Dedifferentiated amniotic fluid mesenchymal stem cell (primary cell): ENCODE results near the gene CDADC1.

Source experiments
- DNase-seq: peaks from one replicate; pipeline ENCODE4 v3.0.0-alpha.2; 2016; ENCODE audit errors: extremely low spot score

The CDADC1 gene

DNA sequence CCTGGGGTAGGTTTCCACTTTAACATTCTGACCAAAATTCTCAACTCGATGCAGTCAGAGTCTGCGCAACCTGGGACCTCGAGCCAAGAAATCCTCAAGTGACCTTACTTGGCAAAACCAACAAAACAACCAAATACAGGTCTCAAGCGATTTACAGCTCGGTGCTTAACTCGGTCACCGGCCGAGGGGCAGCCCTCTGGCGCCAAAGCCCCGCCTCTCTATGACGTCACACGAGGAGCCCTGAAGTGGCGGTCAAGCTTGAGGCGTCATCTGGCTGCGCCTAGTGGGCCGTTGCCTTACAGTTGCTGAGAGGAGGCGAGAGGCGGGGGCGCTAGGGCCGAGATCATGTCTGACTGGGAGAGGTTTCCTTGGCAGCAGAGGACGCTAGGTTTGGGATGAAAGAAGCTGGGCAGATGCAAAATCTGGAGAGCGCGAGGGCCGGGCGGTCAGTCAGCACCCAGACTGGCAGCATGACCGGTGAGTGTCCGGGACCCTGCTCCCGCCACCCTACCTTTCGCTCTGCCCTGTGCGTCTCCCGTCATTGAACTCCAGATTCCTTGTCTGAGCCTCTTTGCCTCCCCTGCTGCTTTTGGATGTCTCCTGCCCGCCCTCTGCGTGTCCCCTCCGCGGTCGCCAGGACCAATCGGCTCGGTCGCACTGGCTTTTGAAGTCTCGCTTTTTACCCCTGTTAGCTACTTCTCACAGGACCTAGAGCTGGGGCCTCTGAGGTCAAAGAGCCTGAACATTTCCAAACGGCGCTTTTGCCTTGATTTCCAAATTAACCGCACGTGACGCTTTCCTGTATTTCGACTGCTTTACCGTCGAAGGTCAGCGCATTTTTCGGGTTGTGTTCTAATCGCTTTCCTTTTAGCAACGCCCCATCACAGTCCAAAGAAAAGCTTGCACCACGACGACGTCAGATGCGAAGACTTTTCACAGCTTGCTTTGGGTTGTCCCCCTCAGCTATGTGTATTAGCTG is at the start of gene CDADC1:
TSS of gene CDADC1 (plus strand) at position 283 of the 979 bp plus-strand sequence. CDS start at position 396, 113 bp downstream.
- peak; percentile 96 for DNase-seq

DNA sequence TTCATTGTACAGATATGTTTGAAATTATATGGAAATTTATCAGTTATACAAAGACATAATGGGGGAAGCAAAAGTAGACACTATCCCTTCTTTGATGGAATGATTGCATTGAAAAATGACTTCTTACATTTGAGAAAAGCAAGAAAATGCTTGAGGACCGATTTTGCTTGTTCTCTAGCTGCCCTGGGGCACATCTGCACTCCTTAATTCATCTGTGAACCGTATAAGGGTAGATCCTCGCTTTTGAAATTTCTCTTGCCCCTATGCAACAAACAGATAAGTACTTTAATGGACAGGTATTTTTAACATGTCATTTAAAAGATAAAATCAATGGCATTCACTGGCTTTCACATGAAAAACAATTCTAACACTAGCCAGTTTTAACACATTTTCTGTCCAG is 41.1 kb upstream of the CDADC1 start:
- no peak for DNase-seq

- DNase-seq, result no peak
Observed at GRCh38 chr13:49208619-49209018, 39.1 kb upstream of the CDADC1 start.

- no peak for DNase-seq
Observed at GRCh38 chr13:49210114-49210513, 37.6 kb upstream of the CDADC1 start.

GRCh38 chr13:49210669-49211068 is 37.1 kb upstream of the CDADC1 start:
- DNase-seq, result no peak

- DNase-seq, result no peak
Observed at GRCh38 chr13:49213539-49213938, 34.2 kb upstream of the CDADC1 start.

GRCh38 chr13:49213997-49214916 is 33.5 kb upstream of the CDADC1 start:
- DNase-seq, result no peak

DNA sequence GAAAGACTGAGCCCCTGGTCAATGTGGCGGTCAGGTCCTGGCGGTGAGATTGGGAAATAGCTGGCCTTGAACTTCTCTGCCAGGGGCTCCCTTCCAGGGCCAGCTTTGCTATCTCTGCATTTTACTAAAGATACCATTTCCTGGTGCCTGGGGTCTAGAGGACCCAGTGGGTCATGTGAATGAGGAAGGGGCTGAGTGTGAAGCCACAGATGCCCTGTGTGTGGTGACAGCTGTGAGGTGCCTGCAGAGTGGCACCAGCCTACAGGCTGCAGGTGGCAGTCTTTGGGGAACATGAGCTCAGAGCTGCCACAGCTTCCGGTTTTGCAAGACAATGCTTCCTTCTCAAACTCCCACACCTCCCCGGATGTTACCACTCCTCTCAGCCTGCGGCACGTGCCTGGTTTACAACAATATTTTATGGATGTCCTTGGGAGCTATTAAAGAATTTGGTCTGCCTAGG is 32.8 kb upstream of the CDADC1 start:
- DNase-seq, result no peak

DNA sequence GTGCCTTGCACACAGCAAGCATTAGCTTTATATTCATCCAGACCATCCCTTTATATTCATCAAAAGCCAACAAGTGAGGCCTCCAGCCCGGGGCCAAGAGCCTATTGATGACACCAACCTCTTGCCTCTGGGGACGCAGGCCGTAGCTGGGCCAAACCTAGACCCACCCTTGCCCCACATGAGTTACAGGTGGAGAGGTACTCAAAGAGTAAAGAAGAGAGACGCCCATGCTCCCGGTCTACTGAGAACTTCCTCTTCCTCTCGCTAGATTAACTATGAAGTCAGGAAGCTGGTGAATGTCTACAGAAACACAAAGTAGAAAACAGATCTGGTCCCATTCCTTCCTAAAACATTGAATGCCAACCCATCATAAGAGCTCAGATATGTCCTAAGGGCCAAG is 31.4 kb upstream of the CDADC1 start:
- DNase-seq, result no peak

- no peak for DNase-seq
Observed at GRCh38 chr13:49217962-49218492, 29.7 kb upstream of the CDADC1 start.

DNA sequence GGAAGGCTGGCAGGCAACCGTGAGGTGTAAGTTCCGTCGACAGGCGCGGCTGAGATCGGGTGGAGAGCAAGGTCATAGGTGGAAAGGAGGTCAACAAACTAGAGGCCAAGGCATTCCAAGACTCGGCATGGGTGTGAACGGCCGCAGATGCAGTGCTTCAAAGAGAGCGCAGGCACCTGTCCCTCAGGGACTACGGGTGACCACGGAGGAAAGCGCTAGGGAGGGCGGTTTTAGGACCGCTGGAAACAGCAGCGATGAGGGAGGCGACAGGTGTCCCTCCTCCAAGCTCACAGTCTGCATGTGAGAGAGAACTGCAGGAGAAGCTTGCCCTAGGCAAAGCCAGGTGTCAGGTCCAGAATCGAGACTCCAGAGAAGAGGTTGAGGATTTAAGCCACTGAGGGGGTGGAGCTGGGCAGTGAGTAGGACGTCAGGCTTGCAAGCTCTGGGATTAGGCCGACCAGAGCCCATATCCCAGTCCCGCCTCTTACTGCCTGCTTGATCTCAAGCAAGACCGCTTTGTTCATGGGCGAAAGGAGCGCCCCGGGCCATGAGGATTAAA is 29.2 kb upstream of the CDADC1 start:
- no peak for DNase-seq

DNA sequence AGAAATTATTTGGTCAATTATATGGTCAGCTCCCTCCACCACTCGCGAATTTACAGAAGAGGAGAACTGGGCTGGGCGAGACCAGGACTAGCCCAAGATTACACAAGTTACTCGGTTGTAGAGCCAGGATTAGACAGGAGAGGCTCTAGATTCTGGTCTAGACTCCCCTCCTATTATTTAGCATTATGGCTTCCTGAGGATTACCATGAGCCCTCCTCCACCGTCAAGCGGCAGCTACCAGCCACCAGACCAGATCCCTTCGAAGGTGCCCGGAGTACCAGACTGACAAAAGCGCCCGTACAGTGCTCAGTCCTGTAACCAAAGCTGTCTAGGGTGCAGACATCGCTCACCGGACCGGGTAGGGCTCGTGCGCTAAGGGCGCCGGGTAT is 28.1 kb upstream of the CDADC1 start:
- DNase-seq, result no peak

DNA sequence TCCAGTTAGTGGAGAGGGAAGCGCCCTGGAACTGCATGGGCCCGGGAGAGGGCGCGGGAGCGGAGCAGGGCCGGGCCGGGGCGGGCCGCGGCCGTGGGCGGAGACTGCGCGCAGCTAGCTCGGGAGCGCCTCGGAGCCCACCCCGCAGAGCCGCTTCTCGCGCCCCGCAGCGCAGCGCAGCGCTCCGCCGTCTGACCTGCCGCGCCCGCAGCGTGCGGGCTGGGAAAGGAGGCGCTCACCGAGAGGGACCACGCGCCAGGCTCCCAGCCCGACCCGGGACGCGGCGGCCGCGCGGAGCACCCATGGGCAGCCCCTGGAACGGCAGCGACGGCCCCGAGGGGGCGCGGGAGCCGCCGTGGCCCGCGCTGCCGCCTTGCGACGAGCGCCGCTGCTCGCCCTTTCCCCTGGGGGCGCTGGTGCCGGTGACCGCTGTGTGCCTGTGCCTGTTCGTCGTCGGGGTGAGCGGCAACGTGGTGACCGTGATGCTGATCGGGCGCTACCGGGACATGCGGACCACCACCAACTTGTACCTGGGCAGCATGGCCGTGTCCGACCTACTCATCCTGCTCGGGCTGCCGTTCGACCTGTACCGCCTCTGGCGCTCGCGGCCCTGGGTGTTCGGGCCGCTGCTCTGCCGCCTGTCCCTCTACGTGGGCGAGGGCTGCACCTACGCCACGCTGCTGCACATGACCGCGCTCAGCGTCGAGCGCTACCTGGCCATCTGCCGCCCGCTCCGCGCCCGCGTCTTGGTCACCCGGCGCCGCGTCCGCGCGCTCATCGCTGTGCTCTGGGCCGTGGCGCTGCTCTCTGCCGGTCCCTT is 27.5 kb upstream of the CDADC1 start, which contains the start of gene MLNR:
TSS of gene MLNR (plus strand) at position 303 of the 820 bp plus-strand sequence. CDS start at position 303, 0 bp downstream.
- DNase-seq, result no peak

DNA sequence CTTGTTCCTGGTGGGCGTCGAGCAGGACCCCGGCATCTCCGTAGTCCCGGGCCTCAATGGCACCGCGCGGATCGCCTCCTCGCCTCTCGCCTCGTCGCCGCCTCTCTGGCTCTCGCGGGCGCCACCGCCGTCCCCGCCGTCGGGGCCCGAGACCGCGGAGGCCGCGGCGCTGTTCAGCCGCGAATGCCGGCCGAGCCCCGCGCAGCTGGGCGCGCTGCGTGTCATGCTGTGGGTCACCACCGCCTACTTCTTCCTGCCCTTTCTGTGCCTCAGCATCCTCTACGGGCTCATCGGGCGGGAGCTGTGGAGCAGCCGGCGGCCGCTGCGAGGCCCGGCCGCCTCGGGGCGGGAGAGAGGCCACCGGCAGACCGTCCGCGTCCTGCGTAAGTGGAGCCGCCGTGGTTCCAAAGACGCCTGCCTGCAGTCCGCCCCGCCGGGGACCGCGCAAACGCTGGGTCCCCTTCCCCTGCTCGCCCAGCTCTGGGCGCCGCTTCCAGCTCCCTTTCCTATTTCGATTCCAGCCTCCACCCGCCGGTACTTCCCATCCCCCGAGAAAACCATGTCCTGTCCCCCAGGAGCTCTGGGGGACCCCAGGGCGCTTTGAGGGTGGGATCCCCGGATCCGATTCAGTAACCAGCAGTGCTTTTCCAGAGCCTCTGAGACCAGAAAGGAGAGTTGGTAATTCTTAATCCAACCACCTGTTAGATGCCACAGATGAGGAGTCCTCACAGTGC is 26.7 kb upstream of the CDADC1 start:
- no peak for DNase-seq

DNA sequence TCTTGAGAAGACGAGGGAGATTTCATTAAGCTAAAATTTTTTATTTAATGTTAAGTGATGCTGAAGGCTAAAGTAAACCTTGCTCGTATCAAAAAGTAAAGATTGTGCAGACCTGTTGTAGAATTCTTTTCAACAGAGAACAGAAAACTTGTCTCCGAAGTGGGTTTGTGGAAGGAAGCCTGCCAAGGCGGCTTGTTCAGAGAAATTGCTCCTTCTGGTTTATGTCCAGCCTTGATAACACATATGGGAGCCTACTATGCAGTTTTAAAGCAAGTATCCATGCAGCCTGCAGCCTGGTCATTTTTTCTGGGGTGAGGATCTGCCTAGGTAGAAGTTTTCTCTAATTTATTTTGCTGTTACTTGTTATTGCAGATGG is 26.1 kb upstream of the CDADC1 start:
- no peak for DNase-seq

DNA sequence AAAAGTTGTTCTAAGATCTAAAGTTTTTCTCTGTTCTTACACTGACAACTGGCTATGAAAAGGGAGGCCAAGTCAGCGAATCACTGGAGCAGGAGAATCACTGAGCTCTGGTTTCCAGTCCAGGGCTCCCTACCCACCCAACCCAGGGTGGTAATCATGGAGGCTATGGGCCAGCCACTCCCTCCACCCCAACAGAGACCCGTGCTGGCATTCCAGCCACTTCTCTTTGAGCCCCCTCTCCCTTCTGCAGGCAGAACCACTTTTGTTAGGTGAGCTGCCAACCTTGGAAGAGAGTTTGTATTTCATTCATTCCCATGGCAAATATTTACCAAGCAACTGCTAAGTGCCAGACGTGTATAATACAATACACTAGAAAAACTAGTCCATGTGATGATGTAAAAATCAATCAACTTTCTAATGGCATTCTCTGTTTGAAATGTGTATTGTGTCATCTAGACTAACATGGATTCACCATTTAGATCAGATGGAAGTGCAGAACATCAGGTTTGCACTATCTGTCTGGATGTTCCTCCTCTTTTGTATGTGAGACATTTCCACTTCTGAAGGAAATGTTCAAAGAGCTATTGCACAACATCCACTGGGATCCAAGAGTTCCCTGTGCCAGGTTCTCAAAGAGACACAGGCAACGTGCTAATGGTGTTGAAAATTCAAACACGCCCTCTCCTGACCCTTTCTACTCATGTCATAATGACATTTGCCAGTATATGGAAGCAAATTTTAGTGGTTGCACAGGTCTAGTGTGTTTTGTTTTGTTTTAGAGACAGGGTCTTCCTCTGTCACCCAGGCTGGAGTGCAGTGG is 22.3 kb upstream of the CDADC1 start:
- DNase-seq, result no peak

- no peak for DNase-seq
Observed at GRCh38 chr13:49226613-49227012, 21.1 kb upstream of the CDADC1 start.

DNA sequence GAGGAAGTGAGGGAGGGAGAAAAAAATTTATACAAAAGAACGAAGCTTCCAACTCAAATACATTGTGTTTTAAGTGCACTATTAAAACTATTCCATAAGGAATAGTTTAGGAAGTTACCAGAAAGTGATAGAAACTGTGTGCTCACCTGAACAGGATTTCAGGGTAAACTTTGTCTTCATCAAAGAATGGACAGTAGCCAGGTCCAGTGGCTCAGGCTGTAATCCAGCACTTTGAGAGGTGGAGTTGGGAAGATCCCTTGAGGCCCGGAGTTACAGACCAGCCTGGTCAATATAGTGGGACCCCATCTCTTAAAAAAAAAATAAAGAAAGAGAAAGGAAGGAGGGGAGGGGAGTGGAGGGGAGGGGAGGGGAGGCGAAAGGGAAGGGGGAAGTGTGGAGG is 13.0 kb upstream of the CDADC1 start:
- DNase-seq, result no peak

DNA sequence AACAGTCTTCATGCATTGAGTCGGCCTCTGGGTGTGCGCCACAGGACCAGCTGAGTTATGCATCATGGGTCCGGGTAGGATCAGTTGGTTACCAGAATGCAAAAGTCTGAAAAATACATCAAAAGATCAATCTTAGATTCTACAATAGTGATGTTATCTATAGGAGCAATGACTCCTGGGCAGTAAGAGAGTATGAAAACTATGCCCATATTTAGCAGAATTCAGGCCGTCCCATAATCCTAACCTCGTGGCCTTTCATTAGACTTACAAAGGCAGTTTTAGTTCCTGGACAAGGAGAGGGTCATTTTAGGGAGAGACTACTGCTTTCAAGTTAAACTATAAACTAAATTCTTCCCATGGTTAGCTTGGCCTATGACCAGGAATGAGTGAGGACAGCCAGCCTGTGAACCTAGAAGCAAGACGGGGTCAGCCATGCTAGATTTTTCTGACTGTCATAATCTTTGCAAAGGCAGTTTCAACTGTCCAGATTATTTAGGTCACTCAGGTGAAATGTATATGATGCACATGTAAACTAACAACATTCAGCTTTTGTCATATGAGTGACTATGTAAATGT is 11.8 kb upstream of the CDADC1 start:
- DNase-seq, result no peak
